Neutrophil (primary cell): ENCODE data around the gene UROD.

Source experiments
- H3K27ac ChIP-seq: fragments of 200-600 bp; sonication (generic); 2 replicates; pipeline ENCODE4 v1.5.1; 2016; ENCODE audit warnings: mild to moderate bottlenecking, moderate library complexity
- H3K27me3 ChIP-seq: fragments of 200-600 bp; sonication (generic); 2 replicates; pipeline ENCODE4 v1.6.0; 2016; ENCODE audit warnings: mild to moderate bottlenecking
- H3K36me3 ChIP-seq: fragments of 200-600 bp; sonication (generic); 2 replicates; pipeline ENCODE4 v1.5.1; 2017
- H3K4me1 ChIP-seq, 2 experiments: fragments of 200-600 bp in 1 of 2; sonication (generic) in 1 of 2; 1 replicate in 1 of 2; 2 replicates in 1 of 2; pipeline versions ENCODE4 v1.5.1 to v1.6.1; 2013 to 2016; ENCODE audit warnings: low read depth in 1 of 2, low read length in 1 of 2, mild to moderate bottlenecking in 1 of 2, moderate library complexity in 1 of 2; ENCODE audit not compliant: control insufficient read depth in 1 of 2, insufficient read depth in 1 of 2
- H3K4me3 ChIP-seq, 2 experiments: fragments of 200-600 bp in 1 of 2; sonication (generic) in 1 of 2; 1 replicate in 1 of 2; 2 replicates in 1 of 2; pipeline ENCODE4 v1.5.1; 2013 to 2016; ENCODE audit warnings: low read depth in 1 of 2, low read length in 1 of 2, mild to moderate bottlenecking in 1 of 2, moderate library complexity in 1 of 2
- H3K9me3 ChIP-seq: fragments of 200-600 bp; sonication (generic); 2 replicates; pipeline ENCODE4 v1.5.1; 2016
- CTCF ChIP-seq: fragments of 200-600 bp; sonication (generic); IDR thresholded peaks from 2 replicates; pipeline ENCODE4 v1.5.1; 2016; ENCODE audit warnings: antibody characterized with exemption

UROD gene

DNA sequence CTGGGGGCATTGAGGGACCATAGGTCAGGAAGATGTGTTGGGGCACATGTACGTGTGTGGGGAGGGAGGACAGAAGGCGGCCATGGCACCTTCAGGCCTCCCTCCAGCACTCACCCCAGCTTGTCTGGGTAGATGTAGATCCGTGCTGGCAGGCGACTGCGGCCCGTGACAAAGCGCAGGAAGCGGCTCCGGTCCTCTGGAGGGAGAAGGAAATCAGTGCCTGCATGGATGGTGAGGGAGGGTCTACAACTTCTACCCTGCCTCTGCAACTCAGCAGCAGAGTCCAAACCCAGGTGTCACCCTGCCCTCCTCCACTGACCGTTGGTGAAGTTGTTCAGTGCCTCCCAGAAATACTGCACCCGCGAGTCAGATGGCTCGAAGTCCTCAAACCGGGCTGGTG lies 8.3 kb upstream of the UROD start:
- peaks cover 5 to 6% of the 10 kb centered on the region in 2 experiments for H3K4me1 ChIP-seq

DNA sequence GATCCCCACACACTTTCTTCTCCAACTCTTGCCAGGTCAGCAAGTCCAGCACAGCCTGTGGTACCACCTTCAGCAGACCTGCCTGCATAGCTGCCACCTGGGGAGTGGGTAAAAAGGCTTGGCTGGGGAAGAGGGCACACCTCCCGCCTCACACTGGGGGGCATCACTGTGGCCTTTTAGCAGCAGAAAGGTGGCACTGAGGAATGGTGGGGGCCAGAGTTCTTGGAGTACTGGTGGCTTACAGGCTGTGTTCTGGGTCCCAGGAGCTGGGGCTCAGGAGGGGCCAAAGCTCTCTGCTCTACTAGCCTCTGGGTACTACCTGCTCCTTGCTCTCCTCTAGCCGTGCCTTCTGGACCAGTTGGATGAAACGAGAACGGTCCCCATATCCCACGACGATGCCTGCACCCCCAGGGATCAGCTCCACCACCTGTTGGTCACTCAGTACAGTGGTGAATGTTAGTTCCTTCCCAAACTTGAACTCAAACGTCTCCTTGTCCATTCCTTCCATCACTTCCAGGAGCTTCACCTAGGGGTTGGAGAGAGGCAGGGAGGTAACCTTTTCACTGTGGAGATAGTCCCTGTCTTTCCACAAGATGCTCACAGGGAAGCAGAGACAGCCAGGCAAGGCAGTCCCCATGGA lies 7.7 kb upstream of the UROD start:
- H3K36me3 ChIP-seq, result peaks cover 80% of the 10 kb centered on the region
- H3K4me1 ChIP-seq, result peaks cover 6 to 7% of the 10 kb centered on the region in 2 experiments
- TF ChIP-seq CTCF, result no peak
- H3K27ac ChIP-seq, result no peak overlapping the region
- H3K27me3 ChIP-seq, result no peaks in the 10 kb centered on the region
- no peak overlapping the region for H3K4me3 ChIP-seq
- no peaks in the 10 kb centered on the region for H3K9me3 ChIP-seq

More for the DNA sequence above, 8.3 kb upstream of the UROD start:
- Histone ChIP-seq H3K9me3 (no peaks in the 10 kb centered on the region), H3K4me3 (no peak overlapping the region), H3K27ac (no peak overlapping the region), H3K27me3 (no peaks in the 10 kb centered on the region), H3K36me3 (peaks cover 73% of the 10 kb centered on the region)
- TF ChIP-seq CTCF, result no peak

GRCh38 chr1:45005761-45006160 lies 6.3 kb upstream of the UROD start:
- Histone ChIP-seq H3K9me3 (no peaks in the 10 kb centered on the region), H3K4me3 (no peak overlapping the region), H3K27me3 (no peaks in the 10 kb centered on the region), H3K27ac (no peak overlapping the region), H3K36me3 (peaks cover 84% of the 10 kb centered on the region), H3K4me1 (peaks cover 17 to 20% of the 10 kb centered on the region in 2 experiments)
- TF ChIP-seq CTCF, result no peak

GRCh38 chr1:45007311-45007710 lies 4.7 kb upstream of the UROD start:
- H3K4me1 ChIP-seq, result peaks cover 25 to 30% of the 10 kb centered on the region in 2 experiments
- no peak overlapping the region for H3K4me3 ChIP-seq
- no peak overlapping the region for H3K27ac ChIP-seq
- H3K36me3 ChIP-seq, result peaks cover 75% of the 10 kb centered on the region
- no peak for TF ChIP-seq CTCF
- no peaks in the 10 kb centered on the region for H3K9me3 ChIP-seq
- no peaks in the 10 kb centered on the region for H3K27me3 ChIP-seq

DNA sequence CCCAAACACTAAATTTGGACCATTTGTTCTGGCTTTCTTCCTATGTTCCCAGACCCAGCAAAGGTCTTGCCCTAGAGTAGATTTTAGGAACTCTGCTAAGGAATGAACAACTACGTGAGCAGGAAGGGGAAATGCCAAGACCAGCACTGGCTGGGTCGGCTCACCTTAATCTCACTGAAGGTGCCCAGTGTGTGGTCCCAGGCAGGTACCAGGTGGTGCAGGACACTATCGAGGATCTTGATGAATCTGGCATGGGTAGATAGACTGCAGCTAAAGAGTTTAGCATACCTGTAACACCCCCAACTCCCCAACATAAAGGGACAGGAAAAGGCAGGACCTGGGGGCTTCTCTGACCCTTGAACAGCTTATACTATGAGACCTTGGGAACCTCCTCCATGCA lies 4.0 kb upstream of the UROD start:
- H3K36me3 ChIP-seq, result peaks cover 67% of the 10 kb centered on the region
- no peak for TF ChIP-seq CTCF

More for the DNA sequence above, 4.0 kb upstream of the UROD start:
- peaks cover 32 to 37% of the 10 kb centered on the region in 2 experiments for H3K4me1 ChIP-seq
- H3K9me3 ChIP-seq, result no peaks in the 10 kb centered on the region
- H3K4me3 ChIP-seq, result no peak overlapping the region
- no peak overlapping the region for H3K27ac ChIP-seq
- no peaks in the 10 kb centered on the region for H3K27me3 ChIP-seq
